ENCODE data around the gene PTOV1. TPM values are rescaled to one million over a fixed set of nuclear protein-coding genes. Genes with fewer than 3 reads are reported as not detected.
A peak's percentile ranks its signal among the peaks of the same experiment; 100 is the strongest.

Gene PTOV1
- total RNA-seq, 1 experiment from 2014 or later: 114 TPM

DNA sequence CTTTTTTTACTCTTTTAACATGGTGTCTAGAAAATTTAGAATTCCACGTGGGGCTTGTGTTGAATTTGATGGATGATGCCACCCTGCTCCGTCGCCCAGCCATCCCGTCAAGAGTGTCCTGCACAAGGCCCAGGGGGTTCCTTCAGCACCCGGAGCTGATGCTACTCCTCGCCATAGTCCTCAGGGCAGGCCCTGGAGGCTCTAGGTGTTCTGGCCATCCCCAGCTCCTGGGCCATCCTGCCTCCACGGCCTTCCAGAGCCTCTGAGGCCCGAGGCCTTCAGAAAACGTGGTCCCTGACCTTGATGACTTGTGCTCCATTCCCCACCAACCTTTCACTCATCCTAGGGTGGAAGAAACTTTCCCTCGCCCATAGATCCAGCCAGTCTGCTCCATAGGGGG, 22.9 kb downstream of the PTOV1 start:
- POLR2A ChIA-PET: no interaction called here
- CTCF ChIA-PET: no interaction called here
- TF ChIP-seq TCF7L2 (IDR thresholded peaks at IDR 0.05; ENCODE audit: low read depth, low read length) (no peak), POLR2AphosphoS5 (IDR thresholded peaks at IDR 0.05; ENCODE audit: low read depth, low read length) (no peak), SIN3A (IDR thresholded peaks at IDR 0.05; ENCODE audit: borderline replicate concordance, insufficient read depth, low read depth, low read length) (no peak)
- TF ChIP-seq, protein P1, sequence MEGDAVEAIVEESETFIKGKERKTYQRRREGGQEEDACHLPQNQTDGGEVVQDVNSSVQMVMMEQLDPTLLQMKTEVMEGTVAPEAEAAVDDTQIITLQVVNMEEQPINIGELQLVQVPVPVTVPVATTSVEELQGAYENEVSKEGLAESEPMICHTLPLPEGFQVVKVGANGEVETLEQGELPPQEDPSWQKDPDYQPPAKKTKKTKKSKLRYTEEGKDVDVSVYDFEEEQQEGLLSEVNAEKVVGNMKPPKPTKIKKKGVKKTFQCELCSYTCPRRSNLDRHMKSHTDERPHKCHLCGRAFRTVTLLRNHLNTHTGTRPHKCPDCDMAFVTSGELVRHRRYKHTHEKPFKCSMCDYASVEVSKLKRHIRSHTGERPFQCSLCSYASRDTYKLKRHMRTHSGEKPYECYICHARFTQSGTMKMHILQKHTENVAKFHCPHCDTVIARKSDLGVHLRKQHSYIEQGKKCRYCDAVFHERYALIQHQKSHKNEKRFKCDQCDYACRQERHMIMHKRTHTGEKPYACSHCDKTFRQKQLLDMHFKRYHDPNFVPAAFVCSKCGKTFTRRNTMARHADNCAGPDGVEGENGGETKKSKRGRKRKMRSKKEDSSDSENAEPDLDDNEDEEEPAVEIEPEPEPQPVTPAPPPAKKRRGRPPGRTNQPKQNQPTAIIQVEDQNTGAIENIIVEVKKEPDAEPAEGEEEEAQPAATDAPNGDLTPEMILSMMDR (IDR thresholded peaks at IDR 0.05): no peak
- TF ChIP-seq, protein P2, sequence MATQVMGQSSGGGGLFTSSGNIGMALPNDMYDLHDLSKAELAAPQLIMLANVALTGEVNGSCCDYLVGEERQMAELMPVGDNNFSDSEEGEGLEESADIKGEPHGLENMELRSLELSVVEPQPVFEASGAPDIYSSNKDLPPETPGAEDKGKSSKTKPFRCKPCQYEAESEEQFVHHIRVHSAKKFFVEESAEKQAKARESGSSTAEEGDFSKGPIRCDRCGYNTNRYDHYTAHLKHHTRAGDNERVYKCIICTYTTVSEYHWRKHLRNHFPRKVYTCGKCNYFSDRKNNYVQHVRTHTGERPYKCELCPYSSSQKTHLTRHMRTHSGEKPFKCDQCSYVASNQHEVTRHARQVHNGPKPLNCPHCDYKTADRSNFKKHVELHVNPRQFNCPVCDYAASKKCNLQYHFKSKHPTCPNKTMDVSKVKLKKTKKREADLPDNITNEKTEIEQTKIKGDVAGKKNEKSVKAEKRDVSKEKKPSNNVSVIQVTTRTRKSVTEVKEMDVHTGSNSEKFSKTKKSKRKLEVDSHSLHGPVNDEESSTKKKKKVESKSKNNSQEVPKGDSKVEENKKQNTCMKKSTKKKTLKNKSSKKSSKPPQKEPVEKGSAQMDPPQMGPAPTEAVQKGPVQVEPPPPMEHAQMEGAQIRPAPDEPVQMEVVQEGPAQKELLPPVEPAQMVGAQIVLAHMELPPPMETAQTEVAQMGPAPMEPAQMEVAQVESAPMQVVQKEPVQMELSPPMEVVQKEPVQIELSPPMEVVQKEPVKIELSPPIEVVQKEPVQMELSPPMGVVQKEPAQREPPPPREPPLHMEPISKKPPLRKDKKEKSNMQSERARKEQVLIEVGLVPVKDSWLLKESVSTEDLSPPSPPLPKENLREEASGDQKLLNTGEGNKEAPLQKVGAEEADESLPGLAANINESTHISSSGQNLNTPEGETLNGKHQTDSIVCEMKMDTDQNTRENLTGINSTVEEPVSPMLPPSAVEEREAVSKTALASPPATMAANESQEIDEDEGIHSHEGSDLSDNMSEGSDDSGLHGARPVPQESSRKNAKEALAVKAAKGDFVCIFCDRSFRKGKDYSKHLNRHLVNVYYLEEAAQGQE (IDR thresholded peaks at IDR 0.05; ENCODE audit: insufficient read depth in 1 of 2, low read depth in 2 of 2, low read length in 1 of 2): no peak
- Histone ChIP-seq H3K27ac (ENCODE audit: low read length) (peak overlapping the region; percentile 98), H3K4me3 (ENCODE audit: low read depth in 2 of 2, low read length in 2 of 2) (no peak overlapping the region), H3K27me3 (ENCODE audit: control insufficient read depth, insufficient read depth, low read length) (no peaks in the 10 kb centered on the region), H3K9me3 (ENCODE audit: control insufficient read depth, insufficient read depth, low read depth, low read length) (no peaks in the 10 kb centered on the region), H3K36me3 (ENCODE audit: control insufficient read depth, insufficient read depth, low read length) (peaks cover 5% of the 10 kb centered on the region; the same call in 1 of the 2 replicates), H3K4me1 (ENCODE audit: control insufficient read depth, insufficient read depth, low read length) (peaks cover 29% of the 10 kb centered on the region)
- in situ Hi-C loops (cut with HindIII; ENCODE audit: low pct_unique_long_range_greater_than_20kb, low sequenced_read_pairs): no loop called here
- intact Hi-C loops (cut with micrococcal nuclease; ENCODE audit: unreplicated experiment): no loop called here
- BruUV-seq (replicated peaks): no TSS peak
- ATAC-seq: no peak
- no peak for DNase-seq (ENCODE audit: low read depth, low spot score)

DNA sequence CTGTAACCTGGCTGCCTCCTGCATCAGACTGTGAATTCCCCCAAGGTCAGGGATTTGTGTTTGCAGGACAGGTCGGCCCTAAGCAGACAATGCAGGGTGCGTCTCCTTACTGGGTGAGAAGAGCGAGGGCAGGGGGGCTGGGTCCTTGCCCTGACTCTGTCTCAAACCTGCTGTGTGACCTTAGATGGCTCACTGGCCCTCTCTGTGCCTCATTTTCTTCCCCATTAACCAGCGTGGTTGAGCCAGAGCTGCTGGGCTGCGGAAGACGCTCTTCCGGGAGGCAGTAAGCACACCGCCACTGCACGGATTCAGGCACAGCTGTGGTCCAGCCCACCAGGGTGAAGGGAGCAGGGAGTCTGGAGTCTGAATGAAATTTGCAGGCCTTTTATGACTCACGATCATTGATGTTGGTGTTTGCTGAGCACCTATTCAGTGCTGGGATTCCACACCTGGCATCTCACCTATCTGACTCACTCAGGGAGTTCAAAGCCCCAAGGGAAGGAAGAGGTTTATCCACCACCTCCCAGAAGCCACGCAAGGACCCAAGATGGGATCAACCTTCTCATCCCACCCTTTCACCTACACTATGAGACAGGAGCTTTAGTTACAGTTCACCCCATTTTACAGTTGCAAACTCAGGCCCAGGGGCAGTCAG, 23.7 kb downstream of the PTOV1 start:
- TF ChIP-seq TCF7L2 (IDR thresholded peaks at IDR 0.05; ENCODE audit: low read depth, low read length) (no peak), SIN3A (IDR thresholded peaks at IDR 0.05; ENCODE audit: borderline replicate concordance, insufficient read depth, low read depth, low read length) (no peak), POLR2AphosphoS5 (IDR thresholded peaks at IDR 0.05; ENCODE audit: low read depth, low read length) (no peak)
- TF ChIP-seq, protein P1 (IDR thresholded peaks at IDR 0.05): no peak
- TF ChIP-seq, protein P2 (IDR thresholded peaks at IDR 0.05; ENCODE audit: insufficient read depth in 1 of 2, low read depth in 2 of 2, low read length in 1 of 2): no peak
- Histone ChIP-seq H3K27me3 (ENCODE audit: control insufficient read depth, insufficient read depth, low read length) (no peaks in the 10 kb centered on the region), H3K4me3 (ENCODE audit: low read depth in 2 of 2, low read length in 2 of 2) (peak overlapping the region; percentile 89 to 93), H3K9me3 (ENCODE audit: control insufficient read depth, insufficient read depth, low read depth, low read length) (no peaks in the 10 kb centered on the region), H3K4me1 (ENCODE audit: control insufficient read depth, insufficient read depth, low read length) (peaks cover 29% of the 10 kb centered on the region), H3K36me3 (ENCODE audit: control insufficient read depth, insufficient read depth, low read length) (peaks cover 5% of the 10 kb centered on the region; the same call in 1 of the 2 replicates), H3K27ac (ENCODE audit: low read length) (peak overlapping the region; percentile 98)
- intact Hi-C loops (cut with micrococcal nuclease; ENCODE audit: unreplicated experiment) (no loop called here), in situ Hi-C loops (cut with HindIII; ENCODE audit: low pct_unique_long_range_greater_than_20kb, low sequenced_read_pairs) (no loop called here)
- ChIA-PET CTCF (no interaction called here), POLR2A (interaction anchor here (0.6 kb wide), 1 partner anchor 32 kb away, joined by 6 read pairs; no protein-coding TSS in a partner anchor)
- no TSS peak for BruUV-seq (replicated peaks)
- ATAC-seq: no peak
- DNase-seq (ENCODE audit: low read depth, low spot score): no peak
